Upper lobe of left lung (tissue), 6 donors: Measurements from ENCODE around the gene SFXN5. TPM values are rescaled to one million over a fixed set of nuclear protein-coding genes. Genes with fewer than 3 reads are reported as not detected.
"Not testable (repeated sequence)": the region's sequence is repeated elsewhere in the genome, so short reads cannot be mapped to it uniquely, and the experiment has no call there.

Source experiments
- ATAC-seq, 2 donors: fragments of 200-7000 bp; cut with Tn5 transposase; one replicate each; pipeline ENCODE4 v1.9.1; 2022; ENCODE audit warnings: mild to moderate bottlenecking in 2 of 2, moderate library complexity in 2 of 2; ENCODE audit not compliant: low FRiP score in 2 of 2
- DNase-seq, 2 donors: peaks; one replicate each; pipeline ENCODE4 v3.0.0-alpha.2; 2019 to 2020
- H3K27ac ChIP-seq, 4 donors: fragments of 200-600 bp; sonication (generic); one replicate each; pipeline ENCODE4 v1.5.1; 2016 to 2019
- H3K27me3 ChIP-seq, 4 donors: fragments of 200-600 bp; sonication (generic); one replicate each; pipeline ENCODE4 v1.5.1; 2017 to 2019
- H3K36me3 ChIP-seq, 4 donors: fragments of 200-600 bp; sonication (generic); one replicate each; pipeline ENCODE4 v1.5.1; 2016 to 2019
- H3K4me1 ChIP-seq, 4 donors: fragments of 200-600 bp; sonication (generic); one replicate each; pipeline ENCODE4 v1.5.1; 2018 to 2019
- H3K4me3 ChIP-seq, 4 donors: fragments of 200-600 bp; sonication (generic); one replicate each; pipeline ENCODE4 v1.5.1; 2017 to 2019; ENCODE audit warnings: mild to moderate bottlenecking in 2 of 4, moderate library complexity in 1 of 4
- H3K9me3 ChIP-seq, 4 donors: fragments of 200-600 bp; sonication (generic); one replicate each; pipeline ENCODE4 v1.5.1; 2018 to 2019
- CTCF ChIP-seq, 6 experiments: fragments of 450-650 bp in 4 of 6; fragments of 200-600 bp in 2 of 6; sonication (generic) in 2 of 6; IDR thresholded peaks; one replicate each; pipeline ENCODE4 v1.5.1; 2016 to 2019; ENCODE audit warnings: antibody characterized with exemption in 6 of 6
- EP300 ChIP-seq, 4 donors: sonication (generic); formaldehyde crosslinking; IDR thresholded peaks; one replicate each; pipeline ENCODE4 v1.5.1; 2017; ENCODE audit warnings: antibody characterized with exemption in 4 of 4, control low read depth in 2 of 4
- POLR2A ChIP-seq, 4 donors: fragments of 450-650 bp; IDR thresholded peaks; one replicate each; pipeline ENCODE4 v1.5.1; 2016 to 2017; ENCODE audit warnings: antibody characterized with exemption in 4 of 4, mild to moderate bottlenecking in 2 of 4
- POLR2AphosphoS5 ChIP-seq, 2 donors: sonication (generic); formaldehyde crosslinking; IDR thresholded peaks; one replicate each; pipeline ENCODE4 v1.5.1; 2017; ENCODE audit warnings: antibody characterized with exemption in 2 of 2
- WGBS, 2 donors: methylation state at CpG; one replicate each; pipeline ENCODE4 v1.1.5; 2017 to 2018; 5-methylcytosine and 5-hydroxymethylcytosine counted together
- total RNA-seq, 6 donors: library from RNA; depleted of rRNA in 4 of 6; stranded (reverse); fragments of >200 nt in 4 of 6; gene quantifications; one replicate each; pipeline versions ENCODE4 v1.1.0 to v1.2.1, GENCODE V29; 2016 to 2021
- donor health status: DM: no; HTN: no; CAD: no; lungs with moderate emphysema.
- donor health status: DM: no; HTN: yes; CAD: no; lungs with severe emphysema.

The SFXN5 gene
- total RNA-seq, 6 donors from 2014 or later, result 10.8 to 44.0 (median 13.7) TPM

DNA sequence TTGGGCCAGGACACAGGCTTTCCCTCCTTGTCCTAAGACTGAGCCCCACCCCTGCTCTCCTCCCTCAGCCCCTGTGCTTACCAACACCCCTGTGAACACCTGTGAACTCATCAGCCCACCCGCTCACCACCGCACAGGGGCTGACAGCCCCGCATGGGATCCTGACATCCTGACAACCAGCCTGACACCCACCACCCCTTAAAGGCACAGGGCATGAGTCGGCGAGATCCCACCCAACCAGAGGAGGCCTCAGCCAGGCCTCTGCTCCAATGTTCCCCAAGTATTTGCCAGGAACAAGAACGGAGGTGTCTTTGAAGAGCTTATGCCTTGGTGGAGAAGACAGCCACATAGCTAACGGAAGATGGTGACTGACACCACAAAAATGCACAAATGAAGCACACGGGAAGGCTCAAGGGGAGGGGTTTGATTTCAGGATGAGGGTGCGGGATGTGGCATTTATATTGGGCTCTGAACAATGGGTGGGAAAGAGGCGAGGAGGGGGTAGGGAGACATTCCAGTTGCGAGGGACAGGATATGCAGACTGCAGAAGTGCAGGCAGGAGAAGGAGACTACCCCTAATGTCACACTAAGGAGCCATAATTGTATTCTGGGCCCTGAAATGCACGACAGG is 30.2 kb upstream of the SFXN5 start:
- Histone ChIP-seq H3K9me3 (no peaks in the 10 kb centered on the region), H3K4me1 (peaks cover 0 to 11% (median 5%) of the 10 kb centered on the region in 4 donors), H3K4me3 (no peak overlapping the region), H3K27ac (no peak overlapping the region), H3K36me3 (no peaks in the 10 kb centered on the region), H3K27me3 (no peaks in the 10 kb centered on the region)
- 77 to 87% methylated on average over 11 to 12 of the region's 12 CpGs for WGBS, 2 donors
- no peak for TF ChIP-seq POLR2A (IDR thresholded peaks at IDR 0.05)
- TF ChIP-seq EP300 (IDR thresholded peaks at IDR 0.05), result no peak
- TF ChIP-seq POLR2AphosphoS5 (IDR thresholded peaks at IDR 0.05), result no peak
- no peak for TF ChIP-seq CTCF (IDR thresholded peaks at IDR 0.05)
- DNase-seq, result no peak
- no peak for ATAC-seq

GRCh38 chr2:73100956-73101355 is 29.4 kb upstream of the SFXN5 start:
- no peak overlapping the region for H3K4me3 ChIP-seq
- H3K9me3 ChIP-seq, result no peaks in the 10 kb centered on the region
- no peak for ATAC-seq
- peaks cover 0 to 8% (median 4%) of the 10 kb centered on the region in 4 donors for H3K4me1 ChIP-seq
- H3K36me3 ChIP-seq, result no peaks in the 10 kb centered on the region
- no peak for TF ChIP-seq POLR2A (IDR thresholded peaks at IDR 0.05)
- TF ChIP-seq EP300 (IDR thresholded peaks at IDR 0.05), result no peak
- no peak for TF ChIP-seq POLR2AphosphoS5 (IDR thresholded peaks at IDR 0.05)
- TF ChIP-seq CTCF (IDR thresholded peaks at IDR 0.05), result no peak
- H3K27me3 ChIP-seq, result no peaks in the 10 kb centered on the region
- H3K27ac ChIP-seq, result no peak overlapping the region
- 89 to 96% methylated on average over 4 of the region's 4 CpGs for WGBS, 2 donors
- no peak for DNase-seq

DNA sequence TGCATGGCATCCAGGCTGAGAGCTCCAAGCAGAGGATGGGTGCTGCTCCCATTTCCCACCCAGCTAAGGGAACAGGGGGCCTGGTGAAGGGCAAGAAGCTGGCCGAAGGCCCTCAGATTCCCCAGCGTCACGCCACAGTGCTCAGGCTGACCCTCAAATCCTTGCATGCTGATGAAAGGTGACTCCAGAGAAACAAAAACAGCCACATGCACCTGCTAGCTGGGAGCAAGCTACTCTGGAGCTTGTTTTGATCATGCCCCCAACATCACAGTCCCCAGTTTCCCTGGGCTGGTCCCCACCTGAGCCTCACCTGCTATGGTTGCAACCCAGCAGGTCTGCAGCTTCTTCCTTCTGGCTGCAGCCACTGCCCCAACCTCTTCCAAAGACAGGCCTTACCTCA is 28.0 kb upstream of the SFXN5 start:
- 80% methylated on average over 2 of the region's 3 CpGs; no CpG with 5 or more reads in 1 of the 2 donors for WGBS, 2 donors
- no peak overlapping the region for H3K27ac ChIP-seq
- peaks cover 0 to 8% (median 4%) of the 10 kb centered on the region in 4 donors for H3K4me1 ChIP-seq
- ATAC-seq, result no peak
- DNase-seq, result no peak
- no peak for TF ChIP-seq POLR2AphosphoS5 (IDR thresholded peaks at IDR 0.05)
- no peak for TF ChIP-seq EP300 (IDR thresholded peaks at IDR 0.05)
- TF ChIP-seq POLR2A (IDR thresholded peaks at IDR 0.05), result no peak
- no peaks in the 10 kb centered on the region for H3K36me3 ChIP-seq
- H3K27me3 ChIP-seq, result no peaks in the 10 kb centered on the region
- no peak overlapping the region for H3K4me3 ChIP-seq
- H3K9me3 ChIP-seq, result no peaks in the 10 kb centered on the region

DNA sequence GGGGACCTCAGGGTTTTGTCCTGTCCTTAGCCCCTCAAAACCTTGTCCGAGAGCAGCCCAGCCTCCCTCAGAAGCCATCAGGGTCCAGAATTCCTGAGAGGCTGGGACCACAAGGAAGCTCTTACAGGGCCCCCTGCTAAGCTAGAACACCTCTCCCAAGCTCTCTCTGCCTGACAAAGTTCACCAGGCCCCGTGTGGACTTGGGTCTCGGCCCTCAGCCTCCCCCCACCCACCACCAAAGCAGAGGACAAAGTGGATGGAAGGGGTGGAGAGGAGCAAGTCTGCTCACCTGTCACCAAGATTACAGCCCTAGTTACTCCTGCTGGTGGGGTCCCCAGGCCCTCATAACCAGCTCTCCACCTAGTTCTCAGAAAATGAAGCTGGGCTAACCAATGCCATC is 24.4 kb upstream of the SFXN5 start:
- ATAC-seq (no peak), DNase-seq (no peak)
- Histone ChIP-seq H3K27me3 (no peaks in the 10 kb centered on the region), H3K4me1 (peaks cover 0 to 8% (median 3%) of the 10 kb centered on the region in 4 donors), H3K36me3 (no peaks in the 10 kb centered on the region), H3K4me3 (no peak overlapping the region), H3K27ac (no peak overlapping the region), H3K9me3 (no peaks in the 10 kb centered on the region)
- no peak for TF ChIP-seq POLR2A (IDR thresholded peaks at IDR 0.05)
- no peak for TF ChIP-seq EP300 (IDR thresholded peaks at IDR 0.05)
- no peak for TF ChIP-seq CTCF (IDR thresholded peaks at IDR 0.05)
- TF ChIP-seq POLR2AphosphoS5 (IDR thresholded peaks at IDR 0.05), result no peak
- 91% methylated on average over 3 of the region's 3 CpGs; no CpG with 5 or more reads in 1 of the 2 donors for WGBS, 2 donors

GRCh38 chr2:73093601-73094218 is 22.2 kb upstream of the SFXN5 start:
- not testable (repeated sequence) for DNase-seq, H3K27me3 ChIP-seq, H3K4me3 ChIP-seq, H3K9me3 ChIP-seq, ATAC-seq, H3K4me1 ChIP-seq, H3K36me3 ChIP-seq, H3K27ac ChIP-seq
- 80 to 91% methylated on average over 17 of the region's 17 CpGs for WGBS, 2 donors
